ACC112 (cell line): ENCODE measurements around the gene TXLNG.

Source experiments
- H2AFZ ChIP-seq: fragments of 200-600 bp; sonication (generic); one replicate; pipeline ENCODE4 v1.6.0; 2017; ENCODE audit warnings: antibody characterized with exemption, low read length; ENCODE audit not compliant: unreplicated experiment
- H3K27ac ChIP-seq: fragments of 200-600 bp; sonication (generic); 2 replicates; pipeline ENCODE4 v1.5.1; 2014; ENCODE audit warnings: low read depth, mild to moderate bottlenecking, antibody characterized with exemption, low read length, moderate library complexity
- H3K27me3 ChIP-seq: fragments of 200-600 bp; sonication (generic); 2 replicates; pipeline ENCODE4 v1.6.1; 2014; ENCODE audit warnings: mild to moderate bottlenecking, antibody characterized with exemption, low read length, moderate library complexity, mixed read lengths; ENCODE audit not compliant: insufficient read depth
- H3K36me3 ChIP-seq: fragments of 200-600 bp; sonication (generic); 2 replicates; pipeline ENCODE4 v1.6.1; 2016; ENCODE audit warnings: mild to moderate bottlenecking, antibody characterized with exemption, low read length, moderate library complexity, mixed read lengths; ENCODE audit not compliant: insufficient read depth
- H3K4me1 ChIP-seq: fragments of 200-600 bp; sonication (generic); one replicate; pipeline ENCODE4 v1.6.1; 2016; ENCODE audit warnings: low read length, mixed read lengths; ENCODE audit not compliant: insufficient read depth, unreplicated experiment, control insufficient read depth
- H3K4me3 ChIP-seq: fragments of 200-600 bp; sonication (generic); 2 replicates; pipeline ENCODE4 v1.5.1; 2014; ENCODE audit warnings: mild to moderate bottlenecking, low read depth, low read length
- H3K79me2 ChIP-seq: fragments of 200-600 bp; sonication (generic); one replicate; pipeline ENCODE4 v1.6.0; 2016; ENCODE audit warnings: low read length; ENCODE audit not compliant: control insufficient read depth, unreplicated experiment, insufficient read depth

The TXLNG gene

DNA sequence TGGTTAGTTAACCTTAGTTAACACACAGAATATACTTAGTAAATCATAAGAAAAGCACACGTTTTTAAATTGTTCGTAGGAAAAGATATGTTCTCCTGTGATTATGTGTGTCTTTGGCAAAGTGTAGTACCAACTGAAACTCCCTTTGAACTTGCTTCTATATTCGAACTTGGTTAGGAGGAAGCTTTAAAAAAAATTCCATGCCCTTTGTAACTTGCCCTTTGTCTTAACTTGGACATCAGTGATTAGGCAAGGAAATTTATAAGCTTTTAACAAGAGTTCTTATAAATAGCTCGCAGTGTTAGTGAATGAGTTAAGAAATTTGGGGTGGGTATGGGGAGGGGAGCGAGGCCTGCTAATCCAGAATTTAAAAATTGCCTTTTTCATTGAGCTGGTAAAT is 33.4 kb downstream of the TXLNG start:
- Histone ChIP-seq H3K36me3 (peaks cover 12% of the 10 kb centered on the region), H2AFZ (no peak overlapping the region), H3K79me2 (peaks cover 7% of the 10 kb centered on the region), H3K27ac (no peak overlapping the region), H3K4me1 (peaks cover 15% of the 10 kb centered on the region), H3K27me3 (no peaks in the 10 kb centered on the region), H3K4me3 (no peak overlapping the region)

GRCh38 chrX:16822723-16823122 is 36.5 kb downstream of the TXLNG start:
- Histone ChIP-seq H3K27ac (peak overlapping the region; percentile 100), H3K79me2 (peaks cover 3% of the 10 kb centered on the region), H3K4me3 (peak overlapping the region; percentile 57; the same call in 1 of the 2 replicates), H2AFZ (no peak overlapping the region), H3K4me1 (peaks cover 45% of the 10 kb centered on the region), H3K36me3 (peaks cover 12% of the 10 kb centered on the region), H3K27me3 (no peaks in the 10 kb centered on the region)

DNA sequence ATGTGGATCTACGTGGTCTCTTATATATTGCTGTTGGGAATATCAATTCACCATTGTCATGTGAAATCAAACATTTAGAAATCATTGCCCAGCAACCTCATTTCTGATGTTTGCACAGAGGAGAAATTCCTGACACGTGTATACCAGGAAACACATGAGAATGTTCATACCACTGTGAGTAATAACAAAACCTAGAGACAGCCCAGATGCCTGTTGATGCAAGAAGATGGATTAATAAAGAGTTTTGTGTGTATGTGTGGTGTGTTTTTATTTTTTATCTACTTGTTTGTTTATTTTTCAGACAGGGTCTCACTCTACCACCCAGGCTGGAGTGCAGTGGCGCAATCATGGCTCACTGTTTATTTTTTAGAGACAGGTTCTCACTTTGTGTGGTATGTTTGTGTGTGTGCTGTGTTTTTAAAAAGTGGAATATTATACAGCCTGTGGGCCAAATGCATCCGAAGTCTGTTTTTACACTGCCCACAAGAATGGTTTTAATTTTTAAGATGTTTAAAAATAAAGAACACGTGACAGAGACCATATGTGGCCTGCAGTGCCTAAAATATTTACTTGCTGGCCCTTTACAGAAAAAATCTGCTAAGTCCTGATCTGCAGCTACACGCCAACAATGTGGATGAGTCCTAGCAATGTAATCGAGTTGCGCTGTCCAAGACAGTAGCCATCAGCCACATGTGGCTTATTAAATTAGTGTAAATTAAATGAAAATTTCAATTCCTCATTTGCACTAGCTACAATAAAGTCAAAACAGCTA is 39.2 kb downstream of the TXLNG start:
- H3K79me2 ChIP-seq = no peaks in the 10 kb centered on the region
- peaks cover 20% of the 10 kb centered on the region for H3K36me3 ChIP-seq
- peaks cover 56% of the 10 kb centered on the region for H3K4me1 ChIP-seq
- no peak overlapping the region for H3K4me3 ChIP-seq
- H2AFZ ChIP-seq = no peak overlapping the region
- H3K27ac ChIP-seq = peak overlapping the region; percentile 100
- no peaks in the 10 kb centered on the region for H3K27me3 ChIP-seq

DNA sequence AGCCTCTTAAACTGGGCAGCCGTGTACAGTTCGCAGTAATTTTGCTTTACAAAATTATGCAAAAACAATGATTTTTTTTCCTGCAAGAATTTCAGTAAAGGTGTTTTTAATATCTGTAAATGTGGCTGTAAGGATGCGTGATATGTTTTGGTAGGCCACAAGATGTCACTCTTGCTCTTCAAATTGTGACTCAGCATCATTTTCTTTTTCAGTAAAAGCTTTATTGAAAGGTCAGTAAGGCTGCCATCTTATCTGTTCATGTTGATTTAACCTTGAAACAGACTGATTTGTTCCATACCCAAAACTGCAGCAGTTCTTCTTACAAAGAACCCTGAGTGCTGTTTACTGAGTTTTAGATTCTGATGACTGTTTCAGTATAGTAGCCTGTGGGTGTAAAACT is 39.9 kb downstream of the TXLNG start:
- peak overlapping the region; percentile 100 for H3K27ac ChIP-seq
- no peaks in the 10 kb centered on the region for H3K79me2 ChIP-seq
- no peak overlapping the region for H3K4me3 ChIP-seq
- H3K4me1 ChIP-seq = peaks cover 56% of the 10 kb centered on the region
- H2AFZ ChIP-seq = no peak overlapping the region
- no peaks in the 10 kb centered on the region for H3K27me3 ChIP-seq
- peaks cover 20% of the 10 kb centered on the region for H3K36me3 ChIP-seq

DNA sequence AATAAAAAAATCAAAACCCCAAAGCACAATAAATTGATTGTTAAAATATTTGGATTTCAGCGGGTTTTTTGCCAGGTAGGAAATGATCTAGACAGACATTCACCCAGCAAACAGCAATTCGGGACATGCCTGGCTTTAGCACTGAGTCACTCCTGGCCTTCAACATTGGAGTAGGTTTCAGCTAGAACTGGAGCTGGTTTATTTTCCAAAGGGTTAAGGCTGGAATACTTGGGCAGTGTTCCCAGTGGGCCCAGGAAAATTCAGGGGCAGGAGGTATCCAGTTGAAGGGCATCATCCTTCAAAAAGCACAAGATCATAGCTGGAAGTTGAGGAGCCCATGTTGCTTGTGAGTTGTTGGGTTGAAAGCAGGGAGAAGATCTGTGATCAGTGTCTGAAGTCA is 41.0 kb downstream of the TXLNG start:
- no peaks in the 10 kb centered on the region for H3K79me2 ChIP-seq
- H3K36me3 ChIP-seq = peaks cover 17% of the 10 kb centered on the region
- peaks cover 55% of the 10 kb centered on the region for H3K4me1 ChIP-seq
- peak overlapping the region; percentile 100 for H3K27ac ChIP-seq
- no peak overlapping the region for H2AFZ ChIP-seq
- H3K4me3 ChIP-seq = no peak overlapping the region
- no peaks in the 10 kb centered on the region for H3K27me3 ChIP-seq

- Histone ChIP-seq H2AFZ (no peak overlapping the region), H3K4me3 (peak overlapping the region; percentile 31; the same call in 1 of the 2 replicates), H3K4me1 (peaks cover 45% of the 10 kb centered on the region), H3K27ac (peak overlapping the region; percentile 100), H3K27me3 (no peaks in the 10 kb centered on the region), H3K36me3 (peaks cover 20% of the 10 kb centered on the region), H3K79me2 (no peaks in the 10 kb centered on the region)
Measured at GRCh38 chrX:16828124-16828908, 42.0 kb downstream of the TXLNG start.

GRCh38 chrX:16832301-16832700 is 46.0 kb downstream of the TXLNG start:
- Histone ChIP-seq H3K27me3 (no peaks in the 10 kb centered on the region), H3K4me3 (no peak overlapping the region), H3K36me3 (peaks cover 32% of the 10 kb centered on the region), H2AFZ (no peak overlapping the region), H3K79me2 (no peaks in the 10 kb centered on the region), H3K4me1 (peaks cover 16% of the 10 kb centered on the region), H3K27ac (no peak overlapping the region)

- Histone ChIP-seq H3K36me3 (peaks cover 41% of the 10 kb centered on the region), H3K79me2 (peaks cover 10% of the 10 kb centered on the region), H3K27me3 (no peaks in the 10 kb centered on the region), H3K27ac (no peak overlapping the region), H3K4me1 (peaks cover 25% of the 10 kb centered on the region), H2AFZ (no peak overlapping the region), H3K4me3 (no peak overlapping the region)
Measured at GRCh38 chrX:16834806-16835205, 48.5 kb downstream of the TXLNG start.

- Histone ChIP-seq H2AFZ (no peak overlapping the region), H3K36me3 (peaks cover 38% of the 10 kb centered on the region), H3K27me3 (no peaks in the 10 kb centered on the region), H3K4me1 (peaks cover 31% of the 10 kb centered on the region), H3K79me2 (peaks cover 10% of the 10 kb centered on the region), H3K4me3 (no peak overlapping the region), H3K27ac (no peak overlapping the region)
Measured at GRCh38 chrX:16836371-16836770, 50.1 kb downstream of the TXLNG start.

GRCh38 chrX:16838202-16839066 is 52.2 kb downstream of the TXLNG start:
- peak overlapping the region; percentile 98 for H3K27ac ChIP-seq
- peaks cover 10% of the 10 kb centered on the region for H3K79me2 ChIP-seq
- H3K4me1 ChIP-seq = peaks cover 38% of the 10 kb centered on the region
- peaks cover 43% of the 10 kb centered on the region for H3K36me3 ChIP-seq
- no peaks in the 10 kb centered on the region for H3K27me3 ChIP-seq
- H2AFZ ChIP-seq = no peak overlapping the region
- H3K4me3 ChIP-seq = peak overlapping the region; percentile 62; the same call in 1 of the 2 replicates
